T-helper 1 cell treated with Interleukin-12 subunit alpha and Interleukin-12 subunit beta and Interleukin-4 antibody, amounts not matched to agents 30 μg/mL and 1 μg/mL, for 36 hours (primary cell): ENCODE measurements around the gene HNRNPA1.
A peak's percentile ranks its signal among the peaks of the same experiment; 100 is the strongest.
"Not testable (repeated sequence)": the region's sequence is repeated elsewhere in the genome, so short reads cannot be mapped to it uniquely, and the experiment has no call there.

ENCODE experiments used
- H3K27ac Mint-ChIP-seq: one replicate; pipeline ENCODE4 v1.8.0; 2021; ENCODE audit warnings: mild to moderate bottlenecking, mixed read lengths
- H3K27me3 Mint-ChIP-seq: one replicate; pipeline ENCODE4 v1.8.0; 2021; ENCODE audit warnings: low read depth, mixed read lengths
- H3K36me3 Mint-ChIP-seq: one replicate; pipeline ENCODE4 v1.8.0; 2021; ENCODE audit warnings: low read depth, mixed read lengths
- H3K4me1 Mint-ChIP-seq: one replicate; pipeline ENCODE4 v1.8.0; 2021; ENCODE audit warnings: low read depth, mixed read lengths
- H3K4me3 Mint-ChIP-seq: one replicate; pipeline ENCODE4 v1.8.0; 2021; ENCODE audit warnings: mild to moderate bottlenecking, moderate library complexity, mixed read lengths
- H3K9me3 Mint-ChIP-seq: one replicate; pipeline ENCODE4 v1.8.0; 2021; ENCODE audit warnings: mixed read lengths

Gene HNRNPA1

DNA sequence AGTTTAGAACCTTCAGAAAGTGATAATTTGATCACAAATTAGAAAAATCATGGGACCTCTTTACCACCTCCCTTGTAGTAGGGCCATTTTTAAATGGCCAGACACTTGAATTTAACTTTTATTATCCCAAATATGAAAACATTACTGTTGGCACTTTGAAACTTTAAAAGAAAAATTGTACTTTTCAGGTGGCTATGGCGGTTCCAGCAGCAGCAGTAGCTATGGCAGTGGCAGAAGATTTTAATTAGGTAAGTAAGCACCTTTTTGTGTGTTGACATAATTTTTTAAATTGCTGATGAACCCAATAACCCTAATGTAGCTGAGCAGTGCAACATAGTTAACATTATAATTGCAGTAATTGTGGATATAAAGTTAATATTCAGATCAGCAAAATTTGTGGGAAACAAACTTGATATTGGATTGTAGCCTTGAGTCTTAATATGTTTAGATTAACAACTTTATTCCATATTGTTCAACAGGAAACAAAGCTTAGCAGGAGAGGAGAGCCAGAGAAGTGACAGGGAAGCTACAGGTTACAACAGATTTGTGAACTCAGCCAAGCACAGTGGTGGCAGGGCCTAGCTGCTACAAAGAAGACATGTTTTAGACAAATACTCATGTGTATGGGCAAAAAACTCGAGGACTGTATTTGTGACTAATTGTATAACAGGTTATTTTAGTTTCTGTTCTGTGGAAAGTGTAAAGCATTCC lies 3.7 kb downstream of the HNRNPA1 start:
- Mint-ChIP-seq H3K4me1 (peaks cover 51% of the 10 kb centered on the region), H3K36me3 (peaks cover 27% of the 10 kb centered on the region)
- H3K4me3 Mint-ChIP-seq, H3K27ac Mint-ChIP-seq, H3K9me3 Mint-ChIP-seq, H3K27me3 Mint-ChIP-seq: not testable (repeated sequence)

DNA sequence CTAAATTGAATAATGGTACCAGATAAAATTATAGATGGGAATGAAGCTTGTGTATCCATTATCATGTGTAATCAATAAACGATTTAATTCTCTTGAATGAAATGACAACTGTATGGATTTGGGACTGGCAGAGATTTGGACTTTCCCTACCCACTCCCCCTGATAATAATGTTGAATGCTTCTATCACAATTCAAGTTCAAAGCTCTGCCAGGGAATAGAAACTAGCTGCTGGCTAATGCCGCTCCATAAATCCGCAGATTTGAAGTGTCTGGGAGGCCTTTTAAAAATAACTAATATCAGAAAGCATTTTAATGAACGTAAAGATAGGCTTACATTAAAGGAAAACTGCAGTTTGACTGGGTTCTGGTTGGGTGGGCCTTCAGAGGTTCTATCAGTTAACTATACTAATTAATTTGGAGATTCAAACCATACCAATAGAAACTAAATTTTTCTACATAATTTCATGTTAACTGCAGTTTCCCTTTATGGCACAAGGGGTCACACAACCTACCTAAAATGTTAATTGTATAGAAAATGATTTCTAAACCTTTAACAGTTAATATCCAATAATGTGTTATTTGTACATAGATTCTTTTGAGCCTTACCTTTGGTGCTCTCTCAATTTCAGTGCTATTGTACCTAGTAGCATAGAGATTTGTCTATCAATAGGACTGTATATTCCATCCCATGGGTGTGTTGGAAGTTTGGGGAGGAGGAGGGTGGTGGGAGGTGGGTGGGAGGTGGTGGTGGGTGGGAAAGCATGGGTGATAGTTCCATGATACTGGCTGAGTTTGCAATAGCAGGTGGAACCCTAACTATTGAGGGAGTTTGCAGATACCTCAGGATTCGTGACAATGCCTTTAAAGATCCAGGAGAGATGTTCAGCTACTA lies 4.9 kb downstream of the HNRNPA1 start:
- no peaks in the 10 kb centered on the region for H3K9me3 Mint-ChIP-seq
- H3K4me3 Mint-ChIP-seq: peak overlapping the region; percentile 56
- H3K36me3 Mint-ChIP-seq: peaks cover 27% of the 10 kb centered on the region
- no peaks in the 10 kb centered on the region for H3K27me3 Mint-ChIP-seq
- H3K27ac Mint-ChIP-seq: peak overlapping the region; percentile 20
- peaks cover 51% of the 10 kb centered on the region for H3K4me1 Mint-ChIP-seq

DNA sequence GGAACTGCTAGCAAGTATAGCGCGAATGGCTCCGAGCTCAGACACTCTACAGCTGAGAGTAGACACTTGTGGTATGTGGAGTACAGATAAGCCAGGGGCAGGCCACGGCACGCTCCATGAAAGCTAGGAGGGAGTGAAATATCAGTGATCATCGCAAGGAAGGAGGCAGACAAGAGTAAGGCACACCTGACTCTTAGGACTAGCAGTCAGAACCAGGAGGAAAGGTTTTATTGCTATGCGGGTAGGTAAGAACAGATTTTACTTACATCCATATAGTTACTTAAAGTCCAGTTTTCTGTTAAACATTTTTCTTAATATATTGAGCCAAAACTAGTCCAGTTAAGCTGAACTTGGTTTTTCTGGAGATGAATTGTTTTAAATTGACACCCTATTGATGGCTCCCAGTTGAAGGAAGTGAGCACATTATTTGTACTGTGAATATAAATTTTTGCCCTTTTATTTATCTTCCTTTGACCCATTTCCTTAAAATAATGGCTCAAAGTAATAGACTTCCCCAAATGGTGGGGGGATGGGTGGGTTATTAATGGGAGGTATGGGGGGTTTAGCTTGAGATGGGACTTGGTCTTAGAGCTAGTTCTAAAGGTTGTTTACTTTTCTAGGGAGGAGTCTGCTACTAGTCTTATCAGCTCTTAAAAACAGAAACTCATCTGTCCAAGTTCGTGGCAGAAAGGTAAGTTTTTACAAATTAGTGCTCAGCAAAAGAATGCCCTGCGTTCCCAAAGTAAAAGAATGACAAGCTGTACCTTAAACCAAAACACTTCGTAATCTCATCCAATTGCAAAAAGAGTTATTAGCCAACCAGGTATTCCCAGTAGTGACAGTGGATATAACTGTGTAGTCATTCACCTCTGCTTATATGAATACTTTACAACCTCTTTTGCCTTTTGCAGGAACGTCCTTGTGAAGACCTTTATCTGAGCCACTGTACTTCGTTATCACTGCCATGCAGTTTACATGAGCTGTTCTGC lies 5.8 kb downstream of the HNRNPA1 start:
- Mint-ChIP-seq H3K4me1 (peaks cover 53% of the 10 kb centered on the region), H3K9me3 (no peaks in the 10 kb centered on the region), H3K4me3 (no peak overlapping the region), H3K27me3 (no peaks in the 10 kb centered on the region), H3K27ac (no peak overlapping the region), H3K36me3 (peaks cover 27% of the 10 kb centered on the region)

DNA sequence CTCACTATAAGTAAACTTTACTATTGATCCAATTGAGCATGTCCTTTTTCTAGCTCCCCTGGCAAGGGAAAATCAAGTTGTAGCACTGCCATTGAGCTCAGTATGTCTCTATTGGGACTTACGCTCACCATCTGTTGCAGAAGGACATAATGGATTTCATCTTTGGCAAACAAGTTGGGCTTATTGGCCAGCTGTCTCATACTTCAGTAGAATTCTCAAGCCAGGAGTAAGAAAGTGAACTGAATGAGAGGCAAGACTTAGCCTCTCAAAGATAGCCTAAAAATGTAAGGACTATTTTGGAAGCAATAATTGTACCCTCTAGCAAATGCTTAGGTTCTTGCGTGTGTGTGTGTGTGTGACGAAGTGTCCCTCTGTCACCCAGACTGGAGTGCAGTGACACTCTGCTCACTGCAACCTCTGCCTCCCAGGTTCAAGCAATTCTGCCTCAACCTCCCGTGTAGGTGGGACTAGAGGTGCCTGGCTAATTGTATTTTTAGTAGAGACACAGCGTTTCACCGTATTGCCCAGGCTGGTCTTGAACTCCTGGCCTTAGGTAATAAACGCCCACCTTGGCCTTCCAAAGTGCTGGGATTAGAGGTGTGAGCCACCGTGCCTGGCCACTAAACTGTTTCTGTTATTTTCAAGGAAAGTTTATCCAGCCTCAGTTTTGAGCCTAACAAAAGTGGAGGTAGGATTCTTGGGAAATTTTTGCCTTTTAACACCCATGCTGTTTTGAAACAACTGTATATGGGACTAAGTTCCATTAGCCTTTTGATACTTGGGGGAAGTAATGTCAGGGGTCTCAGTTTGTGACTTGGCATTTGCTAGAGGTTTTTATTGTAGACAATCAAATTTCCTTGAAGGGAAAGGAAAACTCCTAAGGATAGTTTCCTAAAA lies 7.0 kb downstream of the HNRNPA1 start:
- H3K4me3 Mint-ChIP-seq: no peak overlapping the region
- no peaks in the 10 kb centered on the region for H3K27me3 Mint-ChIP-seq
- no peaks in the 10 kb centered on the region for H3K9me3 Mint-ChIP-seq
- peaks cover 45% of the 10 kb centered on the region for H3K4me1 Mint-ChIP-seq
- no peak overlapping the region for H3K27ac Mint-ChIP-seq
- peaks cover 27% of the 10 kb centered on the region for H3K36me3 Mint-ChIP-seq

DNA sequence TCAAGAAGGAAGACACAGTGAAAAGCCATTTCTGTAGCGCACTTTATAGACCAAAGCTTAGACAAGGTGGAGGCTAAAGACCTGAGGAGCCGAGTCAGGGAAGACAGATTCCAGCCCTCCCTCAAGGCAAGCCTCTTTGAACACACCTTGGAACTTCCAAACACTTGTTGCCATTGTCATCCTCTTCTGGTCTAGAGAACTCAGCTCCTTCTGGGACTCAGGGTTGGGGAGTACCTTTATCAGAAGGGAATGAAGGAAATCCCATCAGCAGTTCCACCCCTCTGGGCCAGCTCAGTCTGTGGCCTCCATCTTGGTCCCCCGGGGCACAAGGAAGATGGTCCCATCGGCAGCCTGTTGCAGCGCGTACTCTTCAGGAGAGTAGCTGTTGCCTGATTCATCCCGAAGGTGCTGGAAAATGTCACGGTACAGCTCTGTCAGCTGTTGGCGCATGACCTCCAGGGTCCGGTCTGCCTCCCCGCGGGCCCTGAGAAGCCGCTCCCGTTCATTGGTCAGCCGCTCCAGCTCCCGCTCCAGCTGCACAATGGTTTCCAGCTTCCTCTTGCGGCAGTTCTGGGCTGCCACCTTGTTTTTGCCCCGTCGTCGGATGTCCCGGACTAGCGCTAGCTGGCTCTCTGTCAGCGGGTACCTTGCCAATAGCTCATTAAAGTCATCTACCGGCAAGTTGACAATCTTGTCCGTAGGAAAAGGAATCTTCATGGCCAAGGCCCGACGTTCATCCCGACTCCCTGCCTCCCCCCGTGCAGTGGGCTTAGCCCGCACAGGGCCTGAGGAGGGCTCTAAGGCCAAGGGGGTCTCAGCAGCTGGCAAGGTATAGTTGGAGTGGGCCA lies 11.8 kb downstream of the HNRNPA1 start:
- Mint-ChIP-seq H3K4me1 (peaks cover 7% of the 10 kb centered on the region), H3K9me3 (no peaks in the 10 kb centered on the region), H3K36me3 (peaks cover 5% of the 10 kb centered on the region), H3K27ac (no peak overlapping the region), H3K27me3 (peaks cover 7% of the 10 kb centered on the region), H3K4me3 (no peak overlapping the region)

DNA sequence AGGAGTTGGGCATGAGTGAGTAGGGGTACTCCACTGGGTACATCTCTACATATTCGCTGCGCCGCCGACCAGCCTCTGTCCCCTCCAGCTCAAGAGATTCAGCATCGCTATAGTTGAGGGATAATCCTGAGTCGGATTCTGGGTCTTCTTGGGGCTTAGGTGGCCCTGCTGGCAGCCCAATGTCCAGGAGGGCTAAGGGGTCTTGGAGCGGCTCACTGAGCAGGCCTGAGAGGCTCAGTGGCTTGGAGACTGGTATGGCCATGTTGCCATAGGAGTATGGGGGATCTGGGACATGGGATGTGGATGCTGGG lies 12.4 kb downstream of the HNRNPA1 start:
- Mint-ChIP-seq H3K9me3 (no peaks in the 10 kb centered on the region), H3K4me3 (no peak overlapping the region), H3K27ac (no peak overlapping the region), H3K4me1 (peaks cover 8% of the 10 kb centered on the region), H3K27me3 (peaks cover 10% of the 10 kb centered on the region), H3K36me3 (no peaks in the 10 kb centered on the region)

DNA sequence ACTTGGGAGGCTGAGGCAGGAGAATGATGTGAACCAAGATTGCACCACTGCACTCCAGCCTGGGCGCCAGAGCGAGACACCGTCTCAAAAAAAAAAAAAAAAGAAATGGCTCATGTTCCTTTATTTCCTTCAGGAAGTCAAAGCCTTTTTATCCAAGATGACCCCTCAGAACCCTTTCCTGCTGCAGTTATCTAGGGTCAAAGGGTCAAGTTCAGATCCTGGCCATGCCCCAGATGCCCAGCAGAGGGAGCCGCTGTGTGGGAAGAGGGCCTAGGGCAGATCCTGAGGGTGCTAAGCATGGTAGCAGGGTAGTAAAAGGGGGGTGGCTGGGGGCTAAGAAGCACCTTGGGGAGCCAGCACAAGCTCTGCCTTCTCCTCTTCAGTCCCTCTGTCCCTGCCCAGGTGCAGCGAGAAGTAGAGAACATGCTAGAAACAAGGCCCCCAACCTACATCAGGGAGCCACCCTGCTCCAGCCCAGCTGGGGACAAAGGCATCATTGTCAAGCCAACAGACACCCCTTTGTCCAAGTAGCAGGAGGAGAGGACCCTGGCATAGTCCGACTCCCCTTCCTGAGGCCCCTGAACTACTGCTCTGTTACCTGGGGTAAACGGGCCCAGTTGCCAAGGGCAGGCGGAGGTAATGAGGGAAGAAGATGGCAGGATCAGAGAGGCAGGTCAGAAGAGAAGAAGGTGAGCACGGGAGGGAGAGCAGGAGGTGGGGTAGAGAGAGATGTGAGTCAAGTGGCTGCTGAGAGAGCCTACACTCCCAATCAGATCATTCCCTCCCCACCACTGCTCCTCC lies 13.8 kb downstream of the HNRNPA1 start:
- Mint-ChIP-seq H3K9me3 (no peaks in the 10 kb centered on the region), H3K36me3 (no peaks in the 10 kb centered on the region), H3K27ac (no peak overlapping the region), H3K4me1 (peaks cover 7% of the 10 kb centered on the region), H3K27me3 (peaks cover 22% of the 10 kb centered on the region), H3K4me3 (no peak overlapping the region)

DNA sequence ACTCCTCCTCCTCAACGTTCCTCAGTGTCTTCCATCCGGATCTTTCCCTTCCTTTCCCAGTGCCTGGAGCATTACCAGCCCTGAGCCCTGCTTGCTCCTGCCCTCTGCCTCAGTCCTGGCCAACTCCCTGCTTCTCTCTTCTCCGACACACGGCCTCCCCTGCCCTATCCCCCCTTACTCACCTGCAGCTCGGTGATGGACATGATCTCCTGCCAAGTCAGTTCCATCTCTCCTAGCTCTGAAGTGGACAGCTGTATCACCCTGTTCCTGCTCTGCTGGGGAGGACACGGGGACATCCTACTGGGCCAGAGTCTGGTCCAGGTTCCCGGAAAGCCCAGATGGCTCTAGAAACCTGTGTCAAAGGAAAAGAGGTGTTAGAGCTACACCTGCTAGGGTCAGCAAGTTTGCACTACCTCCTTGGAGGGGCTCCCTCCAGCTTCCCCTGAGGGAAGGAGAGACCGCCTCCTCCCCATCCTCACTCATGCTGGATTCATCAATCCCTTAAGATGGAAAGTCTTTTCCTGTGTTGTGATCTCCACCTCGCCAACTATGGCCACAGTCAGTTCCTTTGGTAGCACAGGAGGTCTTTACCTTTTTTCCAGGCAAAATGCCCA lies 14.5 kb downstream of the HNRNPA1 start:
- peaks cover 29% of the 10 kb centered on the region for H3K27me3 Mint-ChIP-seq
- H3K4me3 Mint-ChIP-seq: no peak overlapping the region
- H3K36me3 Mint-ChIP-seq: no peaks in the 10 kb centered on the region
- no peak overlapping the region for H3K27ac Mint-ChIP-seq
- H3K9me3 Mint-ChIP-seq: no peaks in the 10 kb centered on the region
- peaks cover 7% of the 10 kb centered on the region for H3K4me1 Mint-ChIP-seq

DNA sequence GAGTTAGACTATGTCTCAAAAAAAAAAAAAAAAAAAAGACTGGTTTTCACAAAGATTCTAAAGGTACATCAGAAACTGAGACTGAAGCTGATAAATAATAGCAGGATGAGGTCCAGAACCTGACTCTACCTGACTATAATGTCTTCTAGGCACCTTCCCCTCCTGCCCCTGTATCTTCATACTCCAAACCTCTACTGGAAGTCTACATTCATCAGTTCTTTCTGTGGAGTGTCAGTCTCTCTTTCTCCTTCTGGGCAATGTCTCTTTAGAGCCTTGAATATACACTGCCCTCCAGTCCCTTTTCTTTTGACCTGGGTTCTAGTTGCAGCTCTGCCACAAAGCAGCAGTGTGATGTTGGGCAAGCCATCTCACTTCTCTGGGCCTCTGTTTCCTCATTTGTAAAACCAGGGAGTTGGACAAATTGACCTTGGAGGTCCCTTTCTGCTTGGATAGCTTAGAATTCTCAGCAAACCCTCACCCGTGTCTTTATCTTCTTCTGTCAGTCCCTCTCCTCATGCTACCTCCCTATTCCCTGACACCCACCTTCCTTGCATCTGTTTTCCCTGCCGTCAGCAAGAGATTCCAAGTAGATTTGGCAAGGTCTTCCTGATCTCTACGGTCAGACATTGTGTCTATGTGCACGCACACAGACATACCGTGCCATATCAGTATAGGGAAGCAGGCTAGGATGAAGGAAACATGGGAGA lies 16.0 kb downstream of the HNRNPA1 start:
- Mint-ChIP-seq H3K27me3 (peaks cover 44% of the 10 kb centered on the region), H3K9me3 (no peaks in the 10 kb centered on the region), H3K36me3 (no peaks in the 10 kb centered on the region), H3K27ac (no peak overlapping the region), H3K4me1 (peaks cover 5% of the 10 kb centered on the region), H3K4me3 (no peak overlapping the region)

DNA sequence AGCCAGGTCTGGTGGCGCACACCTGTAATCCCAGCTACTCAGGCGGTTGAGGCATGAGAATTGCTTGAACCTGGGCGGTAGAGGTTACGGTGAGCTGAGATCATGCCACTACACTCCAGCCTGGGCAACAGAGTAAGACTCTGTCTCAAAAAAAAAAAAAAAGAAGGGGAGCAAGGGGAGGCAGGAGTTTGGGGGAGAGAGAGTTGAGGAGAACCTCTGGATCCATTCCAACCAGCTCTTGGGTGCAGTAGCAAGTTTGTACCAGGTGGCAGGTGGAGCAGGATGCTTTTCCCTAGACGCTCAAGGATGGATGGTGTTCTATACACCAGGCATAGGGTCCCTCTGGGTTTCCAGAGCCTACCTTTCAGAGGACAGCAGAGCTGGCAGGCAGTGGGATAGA lies 18.4 kb downstream of the HNRNPA1 start:
- H3K4me1 Mint-ChIP-seq: peaks cover 5% of the 10 kb centered on the region
- H3K36me3 Mint-ChIP-seq: no peaks in the 10 kb centered on the region
- no peak overlapping the region for H3K27ac Mint-ChIP-seq
- H3K9me3 Mint-ChIP-seq: no peaks in the 10 kb centered on the region
- H3K27me3 Mint-ChIP-seq: peaks cover 65% of the 10 kb centered on the region
- H3K4me3 Mint-ChIP-seq: no peak overlapping the region

DNA sequence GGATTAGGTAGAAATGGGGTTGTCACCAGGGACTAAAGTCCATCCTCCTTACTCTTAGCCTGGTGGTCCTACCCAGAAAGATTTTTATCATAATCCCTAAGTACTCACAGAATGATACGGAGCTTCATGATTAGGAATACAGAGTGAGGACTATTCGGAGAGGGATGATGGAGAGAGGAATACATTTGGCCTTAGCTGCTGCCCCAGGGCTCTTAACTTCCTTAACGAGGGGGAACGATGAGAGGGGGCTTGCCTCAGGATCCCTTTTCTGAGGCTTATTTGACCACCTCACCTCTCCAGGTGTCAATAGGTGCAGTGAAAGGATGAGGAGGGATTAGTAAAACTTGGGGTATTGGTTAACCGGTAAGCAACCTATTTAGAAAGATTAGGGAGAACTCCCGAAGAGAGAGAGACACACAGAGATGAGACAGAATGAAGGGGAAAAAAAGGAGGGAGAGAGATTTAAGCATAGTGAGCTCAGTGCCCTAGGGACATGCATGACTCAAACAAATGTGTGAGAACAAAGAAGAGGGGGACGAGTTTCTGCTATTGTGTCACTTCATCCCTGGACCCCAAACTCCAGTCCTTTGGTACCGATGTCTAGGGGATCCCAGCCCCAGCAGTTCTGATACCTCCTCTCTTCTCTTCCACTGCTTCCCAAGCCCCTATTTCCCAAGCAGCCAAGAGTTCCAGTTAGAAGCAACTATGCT lies 19.1 kb downstream of the HNRNPA1 start:
- H3K4me3 Mint-ChIP-seq: no peak overlapping the region
- no peaks in the 10 kb centered on the region for H3K36me3 Mint-ChIP-seq
- no peak overlapping the region for H3K27ac Mint-ChIP-seq
- peaks cover 8% of the 10 kb centered on the region for H3K4me1 Mint-ChIP-seq
- H3K27me3 Mint-ChIP-seq: peaks cover 72% of the 10 kb centered on the region
- no peaks in the 10 kb centered on the region for H3K9me3 Mint-ChIP-seq
